CD8-positive, alpha-beta memory T cell (primary cell): ENCODE data around the gene LMF1. TPM values are rescaled to one million over a fixed set of nuclear protein-coding genes. Genes with fewer than 3 reads are reported as not detected.

ENCODE experiments used
- CTCF ChIA-PET: fragments of 350-600 bp; sonication (Branson Sonifier 250); formaldehyde crosslinking; loops from one replicate; lab custom pipeline; 2021; ENCODE audit warnings: antibody characterized with exemption; lab: Charles Lee
- POLR2A ChIA-PET: fragments of 350-600 bp; sonication (Branson Sonifier 250); formaldehyde crosslinking; loops from one replicate; lab custom pipeline; 2021; ENCODE audit warnings: antibody characterized with exemption; lab: Charles Lee
- DNase-seq, 5 donors: peaks; one replicate each; pipeline versions ENCODE4 v3.0.0 to v3.0.0-alpha.2; 2020 to 2022; ENCODE audit warnings: mixed read lengths in 1 of 5
- H3K27ac ChIP-seq: one replicate; pipeline ENCODE4 v1.7.0; 2013; ENCODE audit warnings: low read depth, mild to moderate bottlenecking, low read length, moderate library complexity
- H3K27me3 ChIP-seq: 2 replicates; pipeline ENCODE4 v1.7.0; 2013; ENCODE audit warnings: low read length, mild to moderate bottlenecking; ENCODE audit not compliant: insufficient read depth, poor library complexity, severe bottlenecking
- H3K36me3 ChIP-seq: 2 replicates; pipeline ENCODE4 v1.7.0; 2013; ENCODE audit warnings: mild to moderate bottlenecking, low read length, moderate library complexity; ENCODE audit not compliant: insufficient read depth
- H3K4me1 ChIP-seq: 2 replicates; pipeline ENCODE4 v1.7.0; 2013; ENCODE audit warnings: mild to moderate bottlenecking, low read length, moderate library complexity; ENCODE audit not compliant: insufficient read depth
- H3K4me3 ChIP-seq: 2 replicates; pipeline ENCODE4 v1.7.0; 2013; ENCODE audit warnings: mild to moderate bottlenecking, low read length
- H3K9me3 ChIP-seq: 2 replicates; pipeline ENCODE4 v1.7.0; 2013; ENCODE audit warnings: mild to moderate bottlenecking, low read length
- H3K27ac Mint-ChIP-seq, 8 donors: one replicate each; pipeline ENCODE4 v1.8.0; 2020 to 2021; ENCODE audit warnings: mixed read lengths in 8 of 8, mild to moderate bottlenecking in 6 of 8, inconsistent platforms in 3 of 8, moderate library complexity in 3 of 8
- H3K27me3 Mint-ChIP-seq, 2 donors: one replicate each; pipeline ENCODE4 v1.8.0; 2020 to 2021; ENCODE audit warnings: mixed read lengths in 2 of 2, mild to moderate bottlenecking in 1 of 2, moderate library complexity in 1 of 2
- H3K36me3 Mint-ChIP-seq, 3 donors: one replicate each; pipeline ENCODE4 v1.8.0; 2020 to 2021; ENCODE audit warnings: mixed read lengths in 3 of 3, inconsistent platforms in 1 of 3, mild to moderate bottlenecking in 1 of 3
- H3K4me1 Mint-ChIP-seq, 3 donors: one replicate each; pipeline ENCODE4 v1.8.0; 2020 to 2021; ENCODE audit warnings: mixed read lengths in 3 of 3, inconsistent platforms in 1 of 3, mild to moderate bottlenecking in 1 of 3
- H3K4me3 Mint-ChIP-seq, 7 donors: one replicate each; pipeline ENCODE4 v1.8.0; 2020 to 2021; ENCODE audit warnings: mixed read lengths in 7 of 7, mild to moderate bottlenecking in 6 of 7, moderate library complexity in 4 of 7, inconsistent platforms in 2 of 7
- H3K9me3 Mint-ChIP-seq, 5 donors: one replicate each; pipeline ENCODE4 v1.8.0; 2020 to 2022; ENCODE audit warnings: mixed read lengths in 5 of 5, mild to moderate bottlenecking in 3 of 5, moderate library complexity in 2 of 5, inconsistent platforms in 1 of 5
- polyA plus RNA-seq: library from polyadenylated mRNA; unstranded; fragments of 300-500 nt; fragmentation: Illumina TruSeq; gene quantifications from one replicate; pipeline ENCODE4 v1.2.3, GENCODE V29; 2021
- total RNA-seq, 2 experiments: library from RNA; stranded (reverse); gene quantifications; one replicate each; pipeline ENCODE4 v1.2.3, GENCODE V29; 2021

LMF1 gene
- total and polyA plus RNA-seq, 3 experiments from 2014 or later: 11.7 to 15.8 (median 14.0) TPM

GRCh38 chr16:993731-994130, 22.9 kb upstream of the LMF1 start:
- H3K4me1 ChIP-seq: peaks cover 28% of the 10 kb centered on the region
- no peak for DNase-seq
- H3K9me3 ChIP-seq: no peaks in the 10 kb centered on the region
- CTCF ChIA-PET: no interaction called here
- H3K9me3 Mint-ChIP-seq: no peaks in the 10 kb centered on the region
- no peak overlapping the region for H3K27ac ChIP-seq
- POLR2A ChIA-PET: no interaction called here
- peaks cover 24 to 42% (median 31%) of the 10 kb centered on the region in 3 donors for H3K4me1 Mint-ChIP-seq
- peaks cover 0 to 2% of the 10 kb centered on the region in 2 donors for H3K27me3 Mint-ChIP-seq
- H3K4me3 ChIP-seq: no peak overlapping the region
- H3K27me3 ChIP-seq: no peaks in the 10 kb centered on the region
- H3K36me3 ChIP-seq: no peaks in the 10 kb centered on the region
- peaks cover 0 to 2% (median 0%) of the 10 kb centered on the region in 3 donors for H3K36me3 Mint-ChIP-seq
- no peak overlapping the region for H3K27ac Mint-ChIP-seq
- H3K4me3 Mint-ChIP-seq: no peak overlapping the region

DNA sequence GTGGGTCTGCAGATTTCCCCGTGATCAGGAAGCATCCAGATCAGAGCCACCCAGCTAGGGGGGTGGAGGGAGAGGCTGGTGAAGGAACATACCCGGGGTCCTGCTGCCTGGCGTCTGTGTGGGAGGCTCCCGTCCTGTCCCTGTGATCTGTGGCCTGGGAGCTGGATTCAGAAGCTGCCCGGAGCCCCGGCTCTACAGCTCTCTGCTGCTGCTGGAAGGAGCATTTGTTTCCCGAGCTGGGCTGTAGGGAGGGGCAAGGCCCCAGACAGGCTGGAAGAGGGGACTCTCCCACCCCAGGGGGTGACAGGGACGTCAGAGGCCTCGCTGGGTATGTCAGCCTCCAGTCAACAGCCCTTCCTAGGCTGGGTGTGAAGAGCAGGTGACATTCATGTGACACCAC, 21.0 kb upstream of the LMF1 start:
- no peak overlapping the region for H3K27ac ChIP-seq
- Mint-ChIP-seq H3K27ac (no peak overlapping the region), H3K4me3 (no peak overlapping the region), H3K4me1 (peaks cover 11 to 23% (median 17%) of the 10 kb centered on the region in 3 donors), H3K36me3 (peaks cover 0 to 2% (median 0%) of the 10 kb centered on the region in 3 donors), H3K9me3 (no peaks in the 10 kb centered on the region), H3K27me3 (peaks cover 0 to 2% of the 10 kb centered on the region in 2 donors)
- peaks cover 14% of the 10 kb centered on the region for H3K4me1 ChIP-seq
- CTCF ChIA-PET: no interaction called here
- DNase-seq: no peak
- H3K4me3 ChIP-seq: no peak overlapping the region
- H3K27me3 ChIP-seq: no peaks in the 10 kb centered on the region
- H3K36me3 ChIP-seq: no peaks in the 10 kb centered on the region
- POLR2A ChIA-PET: no interaction called here
- H3K9me3 ChIP-seq: no peaks in the 10 kb centered on the region

DNA sequence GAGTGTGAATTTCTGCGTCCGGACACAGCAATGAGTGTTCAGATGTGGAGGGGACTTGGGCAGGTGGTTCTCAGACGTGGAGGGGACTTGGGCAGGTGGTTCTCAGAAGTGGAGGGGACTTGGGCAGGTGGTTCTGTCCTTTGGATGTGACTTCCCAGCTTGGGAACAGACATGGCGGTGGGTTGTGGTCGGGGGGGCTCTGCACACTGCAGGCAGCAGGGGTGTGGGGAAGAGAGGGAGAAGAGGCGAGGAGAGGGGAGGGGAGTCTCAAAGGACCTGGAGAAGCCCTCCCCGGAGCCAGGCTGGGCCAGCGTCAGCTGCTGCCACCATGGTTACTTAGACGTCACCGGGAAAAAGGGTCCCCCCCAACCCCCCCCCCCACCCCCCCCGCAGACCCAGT, 20.6 kb upstream of the LMF1 start:
- Histone ChIP-seq H3K27ac (no peak overlapping the region), H3K4me3 (no peak overlapping the region), H3K27me3 (no peaks in the 10 kb centered on the region), H3K9me3 (no peaks in the 10 kb centered on the region), H3K36me3 (no peaks in the 10 kb centered on the region), H3K4me1 (peaks cover 9% of the 10 kb centered on the region)
- no peak overlapping the region for H3K4me3 Mint-ChIP-seq
- DNase-seq: no peak
- H3K27me3 Mint-ChIP-seq: peaks cover 0 to 2% of the 10 kb centered on the region in 2 donors
- H3K4me1 Mint-ChIP-seq: peaks cover 7 to 18% (median 13%) of the 10 kb centered on the region in 3 donors
- CTCF ChIA-PET: no interaction called here
- POLR2A ChIA-PET: no interaction called here
- peaks cover 0 to 2% (median 0%) of the 10 kb centered on the region in 3 donors for H3K36me3 Mint-ChIP-seq
- H3K9me3 Mint-ChIP-seq: no peaks in the 10 kb centered on the region
- H3K27ac Mint-ChIP-seq: no peak overlapping the region

GRCh38 chr16:990516-991291, 19.9 kb upstream of the LMF1 start:
- ChIA-PET POLR2A (no interaction called here), CTCF (no interaction called here)
- no peaks in the 10 kb centered on the region for H3K9me3 ChIP-seq
- Mint-ChIP-seq H3K4me3 (no peak overlapping the region), H3K9me3 (no peaks in the 10 kb centered on the region), H3K27me3 (peaks cover 0 to 2% of the 10 kb centered on the region in 2 donors), H3K36me3 (peaks cover 0 to 2% (median 0%) of the 10 kb centered on the region in 3 donors), H3K4me1 (peaks cover 3 to 12% (median 6%) of the 10 kb centered on the region in 3 donors), H3K27ac (no peak overlapping the region)
- DNase-seq: no peak
- no peaks in the 10 kb centered on the region for H3K27me3 ChIP-seq
- peaks cover 3% of the 10 kb centered on the region for H3K4me1 ChIP-seq
- no peak overlapping the region for H3K27ac ChIP-seq
- H3K36me3 ChIP-seq: no peaks in the 10 kb centered on the region
- H3K4me3 ChIP-seq: no peak overlapping the region

DNA sequence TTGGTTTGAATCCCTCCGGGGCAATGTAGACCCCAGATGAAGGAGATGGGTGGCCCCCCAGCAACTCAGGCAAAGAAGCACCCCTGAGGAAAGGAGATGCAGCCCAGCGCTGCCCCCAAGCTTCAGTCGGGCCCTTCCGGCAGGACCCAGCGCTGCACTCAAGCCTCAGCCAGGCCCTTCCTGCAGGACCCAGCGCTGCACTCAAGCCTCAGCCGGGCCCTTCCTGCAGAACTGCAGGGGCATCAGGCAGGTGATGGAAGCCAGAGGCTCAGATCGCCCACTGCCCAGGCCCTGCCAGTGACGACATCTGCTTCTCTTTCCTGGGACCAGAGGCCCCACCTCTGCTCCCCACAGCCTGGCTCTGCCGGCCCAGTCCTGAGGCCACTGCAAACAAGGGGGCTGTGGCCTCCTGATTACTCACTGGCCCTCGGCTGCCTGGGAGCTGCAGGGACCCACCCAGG, 18.6 kb upstream of the LMF1 start:
- peaks cover 0 to 2% of the 10 kb centered on the region in 2 donors for H3K27me3 Mint-ChIP-seq
- H3K36me3 ChIP-seq: no peaks in the 10 kb centered on the region
- DNase-seq: no peak
- ChIA-PET CTCF (no interaction called here), POLR2A (no interaction called here)
- H3K4me3 Mint-ChIP-seq: no peak overlapping the region
- H3K4me1 Mint-ChIP-seq: no peaks in the 10 kb centered on the region
- H3K27ac Mint-ChIP-seq: no peak overlapping the region
- no peak overlapping the region for H3K4me3 ChIP-seq
- H3K4me1 ChIP-seq: no peaks in the 10 kb centered on the region
- no peaks in the 10 kb centered on the region for H3K9me3 Mint-ChIP-seq
- H3K36me3 Mint-ChIP-seq: no peaks in the 10 kb centered on the region
- no peaks in the 10 kb centered on the region for H3K27me3 ChIP-seq
- H3K9me3 ChIP-seq: no peaks in the 10 kb centered on the region
- H3K27ac ChIP-seq: no peak overlapping the region

- Mint-ChIP-seq H3K27ac (no peak overlapping the region), H3K4me1 (no peaks in the 10 kb centered on the region), H3K27me3 (peaks cover 0 to 2% of the 10 kb centered on the region in 2 donors), H3K4me3 (no peak overlapping the region), H3K36me3 (no peaks in the 10 kb centered on the region), H3K9me3 (no peaks in the 10 kb centered on the region)
- Histone ChIP-seq H3K36me3 (no peaks in the 10 kb centered on the region), H3K4me1 (no peaks in the 10 kb centered on the region), H3K9me3 (no peaks in the 10 kb centered on the region), H3K4me3 (no peak overlapping the region), H3K27ac (no peak overlapping the region), H3K27me3 (no peaks in the 10 kb centered on the region)
- DNase-seq: no peak
- CTCF ChIA-PET: no interaction called here
- POLR2A ChIA-PET: no interaction called here
Measured at GRCh38 chr16:988471-989353, 17.9 kb upstream of the LMF1 start.

DNA sequence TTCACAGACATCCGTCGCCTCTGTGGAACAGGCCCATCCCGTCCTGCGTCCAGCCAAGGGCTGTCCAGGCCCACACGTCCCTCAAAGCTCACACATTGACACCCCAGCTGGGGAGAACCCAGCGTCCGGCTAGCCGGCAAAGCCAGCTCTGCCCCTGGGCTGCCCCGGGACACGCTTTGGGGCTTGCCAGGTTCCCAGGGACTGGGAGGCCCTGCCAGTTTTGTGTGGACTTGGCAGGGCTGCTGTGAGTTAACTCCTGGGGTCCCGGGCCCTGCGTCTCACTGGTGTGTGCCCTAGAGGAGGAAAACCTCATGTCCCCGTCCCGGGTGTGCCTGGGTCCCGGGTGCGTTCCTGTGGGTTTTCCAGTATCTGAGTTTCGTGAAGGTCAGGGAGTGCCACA, 17.1 kb upstream of the LMF1 start:
- H3K27me3 Mint-ChIP-seq: peaks cover 0 to 3% of the 10 kb centered on the region in 2 donors
- Histone ChIP-seq H3K27me3 (no peaks in the 10 kb centered on the region), H3K27ac (no peak overlapping the region), H3K4me3 (no peak overlapping the region), H3K9me3 (no peaks in the 10 kb centered on the region), H3K4me1 (no peaks in the 10 kb centered on the region), H3K36me3 (no peaks in the 10 kb centered on the region)
- no peaks in the 10 kb centered on the region for H3K36me3 Mint-ChIP-seq
- no peak overlapping the region for H3K27ac Mint-ChIP-seq
- H3K4me1 Mint-ChIP-seq: no peaks in the 10 kb centered on the region
- POLR2A ChIA-PET: no interaction called here
- H3K9me3 Mint-ChIP-seq: no peaks in the 10 kb centered on the region
- no peak for DNase-seq
- CTCF ChIA-PET: no interaction called here
- H3K4me3 Mint-ChIP-seq: no peak overlapping the region
